HepG2 (cell line): ENCODE measurements around the gene PWP1. TPM values are rescaled to one million over a fixed set of nuclear protein-coding genes. Genes with fewer than 3 reads are reported as not detected.

ENCODE experiments used
- BRD4 ChIP-seq: sonication (generic); formaldehyde crosslinking; IDR thresholded peaks from 2 replicates; pipeline ENCODE4 v1.4.0; 2020; ENCODE audit warnings: missing genetic modification reagents
- CBX5 ChIP-seq: sonication (generic); formaldehyde crosslinking; IDR thresholded peaks from 2 replicates; pipeline ENCODE4 v1.4.0; 2020; ENCODE audit warnings: missing genetic modification reagents, borderline replicate concordance
- HIVEP1 ChIP-seq: sonication (generic); formaldehyde crosslinking; IDR thresholded peaks from 2 replicates; pipeline ENCODE4 v1.4.0; 2020; ENCODE audit warnings: mild to moderate bottlenecking, missing genetic modification reagents
- HMGA1 ChIP-seq: sonication (generic); formaldehyde crosslinking; conservative IDR thresholded peaks from 2 replicates; pipeline ENCODE4 v1.4.0; 2020; ENCODE audit warnings: missing genetic modification reagents
- HNF1A ChIP-seq, 2 experiments: sonication (generic) in 1 of 2; formaldehyde crosslinking in 1 of 2; IDR thresholded peaks; 2 replicates each; pipeline versions ENCODE4 v1.4.0 to v1.6.1; 2016 to 2020; ENCODE audit warnings: borderline replicate concordance in 1 of 2, low read depth in 1 of 2, mild to moderate bottlenecking in 1 of 2, missing genetic modification reagents in 1 of 2
- HNRNPLL ChIP-seq: fragments of 200-400 bp; formaldehyde crosslinking; IDR thresholded peaks from 2 replicates; pipeline ENCODE4 v1.6.1; 2017; ENCODE audit warnings: mild to moderate bottlenecking, low read depth, low read length; ENCODE audit not compliant: poor library complexity, severe bottlenecking
- JUND ChIP-seq: sonication (generic); formaldehyde crosslinking; IDR thresholded peaks from 2 replicates; pipeline ENCODE4 v1.8.0; 2022; ENCODE audit warnings: mild to moderate bottlenecking, missing genetic modification reagents
- KDM1A ChIP-seq: IDR thresholded peaks from 2 replicates; pipeline ENCODE4 v1.6.1; 2016; ENCODE audit warnings: missing compliant biosample characterization
- MAZ ChIP-seq, 2 experiments: sonication (generic) in 1 of 2; formaldehyde crosslinking in 1 of 2; IDR thresholded peaks; 2 replicates each; pipeline versions ENCODE4 v1.5.0 to v1.6.1; 2012 to 2020; ENCODE audit warnings: low read depth in 2 of 2, mild to moderate bottlenecking in 2 of 2, borderline replicate concordance in 1 of 2, improper control_type of control experiment in 1 of 2, low read length in 1 of 2, missing genetic modification reagents in 1 of 2, moderate library complexity in 1 of 2
- ONECUT2 ChIP-seq: sonication (generic); formaldehyde crosslinking; IDR thresholded peaks from 2 replicates; pipeline ENCODE4 v1.4.0; 2020; ENCODE audit warnings: missing genetic modification reagents
- RAD21 ChIP-seq: fragments of 450-650 bp; formaldehyde crosslinking; IDR thresholded peaks from 2 replicates; pipeline ENCODE4 v1.5.0; 2020; ENCODE audit warnings: mild to moderate bottlenecking
- RBM39 ChIP-seq: fragments of 200-400 bp; formaldehyde crosslinking; IDR thresholded peaks from one replicate; pipeline ENCODE4 v1.6.1; 2018; ENCODE audit warnings: antibody characterized with exemption, mild to moderate bottlenecking, low read depth, low read length; ENCODE audit not compliant: poor library complexity, severe bottlenecking
- SCMH1 ChIP-seq: sonication (generic); formaldehyde crosslinking; IDR thresholded peaks from 2 replicates; pipeline ENCODE4 v1.9.0; 2021; ENCODE audit warnings: missing genetic modification reagents, mild to moderate bottlenecking, borderline replicate concordance
- SRF ChIP-seq: IDR thresholded peaks from 2 replicates; pipeline ENCODE4 v1.6.1; 2011; ENCODE audit warnings: mild to moderate bottlenecking, low read depth, low read length, moderate library complexity
- TOE1 ChIP-seq: sonication (generic); formaldehyde crosslinking; IDR thresholded peaks from 2 replicates; pipeline ENCODE4 v1.4.0; 2020; ENCODE audit warnings: mild to moderate bottlenecking, missing genetic modification reagents
- ZNF207 ChIP-seq: fragments of 450-650 bp; IDR thresholded peaks from 2 replicates; pipeline ENCODE4 v1.6.1; 2016; ENCODE audit warnings: antibody characterized with exemption, borderline replicate concordance
- ZNF253 ChIP-seq: sonication (generic); formaldehyde crosslinking; IDR thresholded peaks from 2 replicates; pipeline ENCODE4 v1.8.0; 2022; ENCODE audit warnings: mild to moderate bottlenecking, missing genetic modification reagents, borderline replicate concordance
- ZNF292 ChIP-seq: sonication (generic); formaldehyde crosslinking; IDR thresholded peaks from 2 replicates; pipeline ENCODE4 v1.8.1; 2022; ENCODE audit warnings: mild to moderate bottlenecking, low read depth, missing genetic modification reagents, borderline replicate concordance
- ZNF30 ChIP-seq: sonication (generic); formaldehyde crosslinking; IDR thresholded peaks from 2 replicates; pipeline ENCODE4 v1.5.0; 2020; ENCODE audit warnings: mild to moderate bottlenecking, missing genetic modification reagents
- ZNF451 ChIP-seq: sonication (generic); formaldehyde crosslinking; IDR thresholded peaks from 2 replicates; pipeline ENCODE4 v1.5.0; 2020; ENCODE audit warnings: mild to moderate bottlenecking, missing genetic modification reagents
- ZNF484 ChIP-seq: sonication (generic); formaldehyde crosslinking; IDR thresholded peaks from 2 replicates; pipeline ENCODE4 v1.5.1; 2020; ENCODE audit warnings: mild to moderate bottlenecking, low read depth, missing genetic modification reagents, borderline replicate concordance
- ZNF616 ChIP-seq: sonication (generic); formaldehyde crosslinking; IDR thresholded peaks from 2 replicates; pipeline ENCODE4 v1.5.0; 2020; ENCODE audit warnings: low read depth, mild to moderate bottlenecking, missing genetic modification reagents
- ZNF737 ChIP-seq: sonication (generic); formaldehyde crosslinking; IDR thresholded peaks from 2 replicates; pipeline ENCODE4 v1.5.0; 2020; ENCODE audit warnings: missing genetic modification reagents, mild to moderate bottlenecking, borderline replicate concordance
- polyA plus RNA-seq, 8 experiments: library from polyadenylated mRNA; depleted of rRNA in 3 of 8; stranded (reverse) in 7 of 8; unstranded in 1 of 8; fragments of >200 nt; fragmentation: Illumina TruSeq in 4 of 8; extraction: Trizol in 4 of 8; gene quantifications; 2 replicates each; pipeline versions ENCODE4 v1.2.1 to v1.2.3, GENCODE V29; 2011 to 2016; ENCODE audit warnings: low read depth in 4 of 8, missing spikeins in 1 of 8, mixed read lengths in 1 of 8; ENCODE audit not compliant: insufficient read depth in 1 of 8
- total RNA-seq, 5 experiments: library from RNA; depleted of rRNA; stranded (reverse); fragments of >200 nt; fragmentation: Illumina TruSeq; extraction: Trizol; gene quantifications; 2 replicates each; pipeline ENCODE4 v1.2.3, GENCODE V29; 2016; ENCODE audit warnings: low read depth in 1 of 5
- TF ChIP-seq, protein P1 (sequence below): sonication (generic); formaldehyde crosslinking; IDR thresholded peaks from 2 replicates; pipeline ENCODE4 v1.5.1; 2020; ENCODE audit warnings: missing genetic modification reagents, mild to moderate bottlenecking, borderline replicate concordance

The PWP1 gene
- total and polyA plus RNA-seq, 2 of the 13 experiments (the other 11 are each of a cell fraction or from before 2014, with no cell fraction given) = 65.9 to 70.2 TPM

DNA sequence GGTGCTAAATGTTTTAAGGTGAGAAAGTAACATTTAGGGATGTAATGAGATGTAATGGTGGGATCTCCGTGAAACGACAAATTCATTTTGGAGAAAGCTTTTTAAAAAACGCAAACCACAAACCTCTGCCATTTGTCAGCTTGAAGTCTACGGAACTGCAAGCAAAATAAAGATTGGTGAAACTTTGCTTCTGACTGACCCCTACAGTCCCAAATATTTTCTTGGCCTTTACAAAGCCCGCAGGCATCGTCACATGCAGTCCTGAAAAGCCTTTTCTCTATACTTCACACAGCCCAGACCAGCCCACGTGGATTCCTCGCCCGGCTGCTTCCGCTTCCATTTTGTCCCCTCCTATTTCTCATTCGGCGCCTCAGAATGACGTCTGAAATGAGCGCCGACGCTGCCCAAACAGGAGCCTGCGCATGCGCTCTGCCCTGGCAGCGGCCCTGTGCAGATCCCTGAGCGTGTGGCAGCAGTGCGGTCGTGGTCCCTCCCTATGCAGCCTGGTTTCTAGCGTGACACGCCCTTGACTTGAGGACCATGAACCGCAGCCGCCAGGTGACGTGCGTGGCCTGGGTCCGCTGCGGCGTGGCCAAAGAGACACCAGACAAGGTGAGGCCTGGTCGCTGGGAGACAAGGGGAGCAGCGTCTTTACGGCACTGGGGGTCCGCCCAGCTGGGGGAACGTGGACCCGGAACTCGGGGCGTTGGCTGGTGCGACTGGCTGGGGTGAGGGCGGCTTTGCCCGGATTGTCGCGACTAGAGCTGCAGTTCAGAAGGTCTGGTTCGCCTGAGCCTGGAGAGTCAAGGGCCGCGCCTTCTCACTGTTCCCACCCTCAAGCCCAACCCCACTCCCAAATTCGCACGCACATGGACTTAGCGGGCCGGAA lies at the start of gene PWP1 (continued):
- peak; percentile 78 for TF ChIP-seq HIVEP1
- no peak for TF ChIP-seq HNF1A (IDR thresholded peaks at IDR 0.05; ENCODE audit: low read depth)
- 0 out of 2 replicates have a peak, but pooled peaks have one; percentile 53 for TF ChIP-seq HNF1A (CRISPR knock-in tag; IDR thresholded peaks at IDR 0.05; ENCODE audit: borderline replicate concordance)
- TF ChIP-seq ZNF451 (CRISPR knock-in tag) = peak; percentile 97
- TF ChIP-seq MAZ (IDR thresholded peaks at IDR 0.05; ENCODE audit: borderline replicate concordance, low read depth, low read length) = peak; percentile 87
- peak; percentile 76 for TF ChIP-seq MAZ (CRISPR knock-in tag; IDR thresholded peaks at IDR 0.05; ENCODE audit: low read depth)
- peak; percentile 51; the same call in 1 of the 2 replicates for TF ChIP-seq ZNF616 (CRISPR knock-in tag)
- peak; percentile 79; the same call in 1 of the 2 replicates for TF ChIP-seq CBX5 (CRISPR knock-in tag)
- no peak for TF ChIP-seq ZNF207
- TF ChIP-seq SCMH1 (CRISPR knock-in tag) = no peak
- TF ChIP-seq ZNF737 (CRISPR knock-in tag) = peak; percentile 96
- no peak for TF ChIP-seq KDM1A
- TF ChIP-seq RAD21 (CRISPR knock-in tag) = 0 out of 2 replicates have a peak, but pooled peaks have one; percentile 12
- no peak for TF ChIP-seq ZNF484 (CRISPR knock-in tag)
- no peak for TF ChIP-seq ONECUT2 (CRISPR knock-in tag)
- no peak for TF ChIP-seq TOE1 (CRISPR knock-in tag)
- TF ChIP-seq, protein P1, sequence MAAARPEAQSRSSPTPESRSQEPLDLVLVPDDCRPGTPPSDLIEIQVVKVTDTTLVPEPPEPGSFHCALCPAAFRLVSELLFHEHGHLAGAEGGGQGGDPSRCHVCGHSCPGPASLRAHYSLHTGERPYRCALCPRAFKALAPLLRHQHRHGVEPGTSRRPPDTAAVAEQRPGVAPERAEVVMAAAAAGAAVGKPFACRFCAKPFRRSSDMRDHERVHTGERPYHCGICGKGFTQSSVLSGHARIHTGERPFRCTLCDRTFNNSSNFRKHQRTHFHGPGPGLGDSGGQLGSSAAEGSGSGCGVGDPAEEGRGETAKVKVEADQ (CRISPR knock-in tag) = 0 out of 2 replicates have a peak, but pooled peaks have one; percentile 41
- TF ChIP-seq RBM39 = peak; percentile 52
- TF ChIP-seq HMGA1 = no peak
- no peak for TF ChIP-seq ZNF30 (CRISPR knock-in tag)
- TF ChIP-seq SRF = peak; percentile 85
- peak; percentile 77 for TF ChIP-seq ZNF292 (CRISPR knock-in tag)
- TF ChIP-seq HNRNPLL = peak; percentile 66
- TF ChIP-seq BRD4 (CRISPR knock-in tag) = peak; percentile 87; the same call in 1 of the 2 replicates
- TF ChIP-seq ZNF253 (CRISPR knock-in tag) = 0 out of 2 replicates have a peak, but pooled peaks have one; percentile 40
- peak; percentile 66; the same call in 1 of the 2 replicates for TF ChIP-seq JUND (CRISPR knock-in tag)
